ENCODE measurements around the gene ATP6V1E1. TPM values are rescaled to one million over a fixed set of nuclear protein-coding genes. Genes with fewer than 3 reads are reported as not detected.

ATP6V1E1 gene
- total RNA-seq, 1 experiment from 2014 or later: 112 TPM

- no peak for DNase-seq (ENCODE audit: extremely low read depth, low read depth)
Measured at GRCh38 chr22:17549655-17550054, 78.9 kb downstream of the ATP6V1E1 start.

- DNase-seq (ENCODE audit: extremely low read depth, low read depth): no peak
Measured at GRCh38 chr22:17549183-17549582, 79.4 kb downstream of the ATP6V1E1 start.

- no peak for DNase-seq (ENCODE audit: extremely low read depth, low read depth)
Measured at GRCh38 chr22:17548756-17549035, 79.9 kb downstream of the ATP6V1E1 start.

- no peak for DNase-seq (ENCODE audit: extremely low read depth, low read depth)
Measured at GRCh38 chr22:17548010-17548755, 80.4 kb downstream of the ATP6V1E1 start.

DNA sequence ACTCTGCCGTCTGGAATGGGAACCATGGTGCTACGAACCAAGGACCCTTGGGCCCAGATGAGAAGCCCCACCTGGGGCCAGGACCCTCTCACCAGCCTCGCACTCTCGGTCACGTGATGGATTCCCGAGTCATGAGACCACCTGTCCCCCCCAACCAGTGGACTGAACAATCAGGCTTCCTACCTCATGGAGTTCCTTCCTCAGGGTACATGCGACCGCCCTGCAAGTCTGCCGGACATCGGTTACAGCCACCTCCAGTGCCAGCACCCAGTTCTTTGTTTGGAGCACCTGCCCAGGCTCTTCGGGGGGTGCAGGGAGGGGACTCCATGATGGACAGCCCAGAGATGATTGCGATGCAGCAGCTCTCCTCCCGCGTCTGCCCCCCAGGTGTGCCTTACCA is 86.1 kb downstream of the ATP6V1E1 start:
- no peak for DNase-seq (ENCODE audit: extremely low read depth, low read depth)

Other genes with a start within 250 kb of the ATP6V1E1 start
- 0.97 and 1.2 TPM in 2 replicates for gene SLC25A18, start 65.3 kb downstream of the ATP6V1E1 start, total RNA-seq (2014; rRNA removed; shearing (Covaris generic))
- 58.6 and 65.4 TPM in 2 replicates for gene BCL2L13, start 10.0 kb upstream of the ATP6V1E1 start, total RNA-seq (2014; rRNA removed; shearing (Covaris generic))
- gene BID, start 145.7 kb upstream of the ATP6V1E1 start, total RNA-seq (2014; rRNA removed; shearing (Covaris generic)): 50.2 and 58.4 TPM in 2 replicates

Data from NCI-H460 (cell line).